Medulla oblongata (tissue), 1 donor: ENCODE results near the gene CHIC2.
A peak's percentile ranks its signal among the peaks of the same experiment; 100 is the strongest.

ENCODE experiments used
- DNase-seq: peaks from one replicate; pipeline ENCODE4 v3.0.0-alpha.2; 2015; ENCODE audit errors: extremely low spot score

Gene CHIC2

DNA sequence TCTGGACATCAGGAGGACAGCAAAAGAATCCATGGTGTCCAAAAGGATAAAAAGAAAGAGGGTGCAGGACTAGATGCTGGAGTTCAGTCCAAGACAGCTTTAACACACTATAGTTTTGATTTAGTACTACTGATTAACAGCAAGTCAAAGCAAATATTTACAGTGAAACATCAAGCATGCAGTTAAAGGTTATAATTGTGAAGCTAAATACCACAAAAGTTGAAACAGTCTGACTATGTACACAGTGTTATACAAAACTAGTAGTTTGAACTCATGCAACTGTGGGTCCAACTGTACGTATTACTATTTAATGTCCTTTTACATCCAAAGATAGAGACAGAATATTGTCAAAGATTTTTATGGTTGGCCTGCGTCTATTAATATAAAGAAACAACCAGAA lies 57.6 kb downstream of the CHIC2 start:
- no peak for DNase-seq

DNA sequence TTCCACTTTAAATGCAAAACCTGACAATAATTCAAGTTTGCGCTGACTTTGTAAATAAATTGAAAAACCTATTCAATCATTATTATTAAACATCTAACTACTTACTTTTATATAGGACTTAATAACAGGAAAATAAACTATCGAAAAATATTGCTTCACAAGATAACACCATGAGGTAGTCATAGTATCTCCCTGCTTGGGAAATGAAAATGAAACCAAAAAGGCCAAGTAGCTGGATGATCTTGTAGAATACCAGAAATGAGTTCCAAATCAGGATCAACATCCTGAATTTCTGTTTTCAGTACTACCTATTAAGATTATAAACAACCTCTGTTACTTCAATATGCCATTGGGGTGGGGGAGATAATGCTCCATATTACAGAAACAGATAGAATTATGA lies 58.9 kb downstream of the CHIC2 start:
- DNase-seq: no peak

- DNase-seq: no peak
These were observed 59.9 kb downstream of the CHIC2 start for GRCh38 chr4:54004463-54004862.

DNA sequence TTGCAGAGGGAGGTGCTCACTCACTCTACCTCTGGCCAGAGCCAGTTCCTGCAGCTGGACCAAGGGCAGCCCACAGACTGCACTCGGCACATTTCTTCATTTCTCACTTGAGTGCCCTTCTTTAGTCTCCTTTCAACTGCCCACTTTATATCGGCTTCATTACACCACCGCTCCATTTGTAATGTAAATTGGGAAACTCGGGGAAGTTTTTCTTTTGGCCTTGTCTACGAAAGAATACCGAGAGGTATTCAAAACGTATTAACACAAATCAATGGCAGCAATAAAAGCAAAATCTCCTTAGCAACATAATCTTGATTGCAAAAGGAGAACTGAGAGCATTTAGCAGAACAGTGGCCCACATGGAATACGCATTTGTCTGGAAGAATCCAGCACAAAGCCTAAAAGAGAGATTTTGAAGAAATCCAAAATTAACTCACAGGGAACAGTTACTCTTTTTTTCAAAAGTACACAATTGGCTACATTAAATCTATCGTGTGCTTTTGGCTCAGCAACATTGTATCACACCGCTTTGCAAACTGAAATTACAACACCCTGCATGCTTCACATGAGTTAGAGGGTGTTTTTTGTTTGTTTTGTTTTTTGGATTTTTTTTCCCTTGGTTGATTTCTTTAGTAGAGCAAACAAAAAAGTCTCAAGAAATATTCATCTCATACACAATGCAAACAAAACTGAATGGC lies 62.6 kb downstream of the CHIC2 start:
- DNase-seq: peak; percentile 14

DNA sequence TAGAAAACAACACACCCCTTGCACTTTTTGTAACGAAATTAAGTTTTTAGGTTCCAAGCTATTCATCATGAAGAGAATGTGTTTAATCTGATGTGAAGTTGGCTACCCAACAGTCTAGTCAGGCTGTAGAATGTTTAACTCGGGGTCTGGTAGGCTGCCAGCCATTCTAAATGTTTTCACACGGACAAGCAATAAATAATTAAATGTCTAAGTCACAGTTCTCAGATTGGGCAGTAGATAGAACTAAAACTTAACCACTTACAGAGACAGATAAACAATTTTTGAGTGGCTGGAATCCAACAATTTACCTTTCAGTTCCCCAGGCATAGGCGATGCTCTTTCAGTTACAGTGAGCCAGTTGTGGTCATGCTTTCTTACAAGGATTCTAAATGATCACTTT lies 66.5 kb downstream of the CHIC2 start:
- no peak for DNase-seq

DNA sequence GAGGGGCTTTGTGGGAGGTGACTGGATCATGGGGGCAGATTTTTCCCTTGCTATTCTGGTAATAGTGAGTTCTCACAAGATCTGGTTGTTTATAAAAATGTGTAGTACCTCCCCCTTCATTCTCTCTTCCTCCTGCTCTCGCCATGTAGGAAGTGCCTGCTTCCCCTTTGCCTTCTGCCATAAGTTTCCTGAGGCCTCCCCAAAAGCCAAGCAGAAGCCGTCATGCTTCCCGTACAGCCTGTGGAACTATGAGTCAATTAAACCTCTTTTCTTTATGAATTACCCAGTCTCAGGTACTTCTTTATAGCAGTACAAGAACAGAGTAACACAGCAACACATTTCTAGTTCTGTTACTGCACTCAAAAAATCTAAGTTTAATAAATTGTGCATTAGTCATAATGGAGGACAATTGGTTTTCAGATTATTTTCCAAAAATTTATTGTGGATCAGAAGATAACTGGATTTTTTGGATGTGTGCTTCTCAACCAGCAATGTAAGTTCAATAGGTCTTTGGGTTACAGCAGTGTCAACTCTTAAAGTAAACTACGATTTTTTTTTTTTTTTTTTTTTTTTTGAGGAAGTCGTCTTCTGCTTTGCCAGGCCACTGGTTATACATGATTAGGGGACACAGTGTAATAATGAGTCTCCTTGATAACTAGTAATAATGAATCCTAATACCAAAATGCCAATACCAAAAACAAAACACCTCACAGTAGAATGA lies 69.9 kb downstream of the CHIC2 start:
- DNase-seq: no peak

DNA sequence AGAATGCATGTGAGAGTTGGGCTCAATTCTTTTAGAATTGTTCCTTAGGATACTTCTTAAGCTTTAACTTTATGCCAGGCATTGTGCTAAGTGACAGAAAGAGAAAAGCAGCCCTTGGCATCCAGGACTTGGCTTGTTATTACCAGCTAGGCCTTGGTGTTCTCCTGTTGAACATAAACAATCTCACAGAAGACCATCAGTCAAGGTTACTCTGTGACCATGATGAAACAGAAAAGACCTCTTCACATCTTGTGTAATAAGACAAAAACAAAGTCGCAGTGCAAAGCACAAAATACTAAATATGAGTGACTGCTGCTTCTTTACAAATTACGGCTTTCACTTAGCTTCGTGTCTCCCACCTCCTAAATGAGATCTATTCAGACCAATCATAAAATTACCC lies 71.6 kb downstream of the CHIC2 start:
- DNase-seq: no peak

- DNase-seq: no peak
These were observed 72.6 kb downstream of the CHIC2 start for GRCh38 chr4:53991821-53992220.

- DNase-seq: no peak
These were observed 73.8 kb downstream of the CHIC2 start for GRCh38 chr4:53990641-53991040.

DNA sequence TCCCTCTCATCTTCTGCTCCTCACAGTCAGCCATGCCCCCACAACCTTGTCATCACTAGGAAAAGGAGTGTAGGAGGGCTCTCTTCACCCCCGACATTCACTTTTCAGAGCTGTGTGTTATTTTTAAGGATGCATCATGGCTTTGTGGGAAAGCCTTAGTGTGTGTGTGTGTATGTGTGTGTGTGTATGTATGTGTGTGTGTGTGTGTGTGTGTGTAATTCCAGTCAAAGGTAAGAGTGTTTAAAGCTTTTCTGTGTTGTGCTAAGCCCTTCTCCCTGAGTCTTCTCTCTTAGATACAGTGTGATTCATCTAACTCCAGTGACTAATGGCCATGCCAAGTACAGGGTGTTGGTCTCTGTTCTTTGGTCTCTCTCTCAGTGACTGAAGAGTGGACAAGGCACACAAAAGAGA lies 76.6 kb downstream of the CHIC2 start:
- DNase-seq: no peak

GRCh38 chr4:53986062-53986461 lies 78.3 kb downstream of the CHIC2 start:
- peak; percentile 10 for DNase-seq

GRCh38 chr4:53981567-53981966 lies 82.8 kb downstream of the CHIC2 start:
- DNase-seq: no peak

- no peak for DNase-seq
These were observed 83.3 kb downstream of the CHIC2 start for GRCh38 chr4:53981066-53981465.

GRCh38 chr4:53974561-53974960 lies 89.8 kb downstream of the CHIC2 start:
- no peak for DNase-seq

DNA sequence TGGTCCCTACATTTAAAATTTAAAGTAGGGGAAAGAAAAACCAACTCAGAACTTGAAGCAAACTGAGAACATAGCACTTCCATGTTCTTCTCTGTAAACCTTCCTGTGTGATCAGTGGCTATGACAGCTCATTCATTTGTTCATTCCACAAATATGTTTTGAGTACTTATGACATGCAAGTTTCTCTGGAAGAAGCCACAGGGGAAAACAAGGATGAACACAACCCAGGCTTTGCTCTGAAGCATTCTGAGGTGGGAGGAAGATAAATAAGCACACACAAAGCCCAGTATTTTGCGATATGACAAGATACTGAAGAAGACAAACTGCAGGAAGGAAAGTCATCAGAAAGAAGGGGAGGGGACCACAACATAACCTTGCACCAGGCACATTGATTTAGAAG lies 96.4 kb downstream of the CHIC2 start:
- no peak for DNase-seq

DNA sequence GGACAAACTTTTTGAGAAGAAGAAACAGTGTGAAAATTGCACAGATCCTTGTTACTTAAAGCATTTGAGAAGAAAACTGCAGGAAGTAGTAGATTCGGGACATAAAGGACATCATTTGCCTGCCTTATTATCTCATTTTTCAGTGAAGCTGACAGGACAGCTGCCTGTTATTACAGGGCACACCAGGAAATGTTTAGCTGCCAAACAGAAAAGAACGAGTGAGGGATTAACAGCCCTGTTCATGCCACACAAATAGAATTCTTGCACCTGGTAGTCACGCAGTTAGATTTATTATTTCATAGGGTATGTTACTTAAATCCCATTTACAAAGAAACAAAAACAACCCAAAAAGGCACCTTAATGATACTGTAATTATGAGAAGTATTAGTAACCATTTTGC lies 100.6 kb downstream of the CHIC2 start:
- no peak for DNase-seq

GRCh38 chr4:53963336-53963735 lies 101.1 kb downstream of the CHIC2 start:
- no peak for DNase-seq

DNA sequence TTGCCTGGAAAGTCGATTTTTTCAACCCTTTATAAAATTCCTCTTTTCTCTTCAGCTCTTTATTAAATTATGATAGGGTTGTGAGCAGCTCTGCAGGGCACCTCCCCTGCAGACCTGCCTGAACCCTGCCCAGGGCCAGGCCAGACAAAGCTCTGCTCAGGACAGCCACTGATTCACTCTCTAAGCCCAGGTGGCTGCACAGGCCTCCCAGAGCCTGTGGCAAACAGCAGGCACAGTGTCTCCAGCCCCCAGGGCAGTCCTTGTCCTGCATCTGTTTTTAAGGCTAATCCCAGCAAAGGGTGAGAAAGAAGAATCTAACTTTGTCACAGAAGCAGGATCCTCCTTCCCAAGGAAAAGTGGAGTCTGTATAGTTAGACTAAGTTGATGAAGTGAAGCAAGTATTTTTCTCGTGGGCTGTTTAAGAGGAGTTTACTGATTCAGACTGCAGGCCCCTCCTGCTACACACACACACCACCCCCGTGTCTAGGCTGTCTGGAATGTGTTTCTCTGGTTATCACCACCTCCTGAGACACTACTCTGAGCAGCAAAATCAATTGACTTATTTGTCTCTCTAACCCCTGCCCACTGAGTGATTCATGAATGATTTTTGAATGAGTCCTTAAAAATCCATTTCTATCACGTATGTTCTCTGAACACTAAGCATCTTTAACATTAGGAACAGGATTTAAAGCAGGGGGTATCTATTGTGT lies 101.7 kb downstream of the CHIC2 start:
- no peak for DNase-seq

DNA sequence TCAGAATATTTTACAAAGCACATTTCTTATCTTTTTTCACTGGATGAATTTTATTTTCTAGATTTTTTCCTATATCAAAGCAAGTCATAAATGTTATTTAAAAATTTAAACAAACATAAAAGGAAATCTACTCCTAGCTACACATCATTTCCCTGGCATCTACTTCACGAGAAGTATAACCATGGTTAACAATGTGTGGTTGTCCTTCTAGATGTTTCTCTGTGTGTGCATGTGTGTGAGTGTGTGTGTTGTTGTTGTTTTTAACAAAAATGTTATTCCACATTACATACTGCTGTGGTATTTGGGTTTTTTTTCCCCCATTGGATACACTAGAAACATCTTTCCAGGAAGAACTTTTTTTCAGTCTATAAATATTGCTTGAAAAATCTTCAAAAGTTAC lies 103.1 kb downstream of the CHIC2 start:
- no peak for DNase-seq

GRCh38 chr4:53960843-53961242 lies 103.6 kb downstream of the CHIC2 start:
- DNase-seq: no peak
